OCI-LY7 (cell line): ENCODE data around the gene THAP4. TPM values are rescaled to one million over a fixed set of nuclear protein-coding genes. Genes with fewer than 3 reads are reported as not detected.
"Not testable (repeated sequence)": the region's sequence is repeated elsewhere in the genome, so short reads cannot be mapped to it uniquely, and the experiment has no call there.

ENCODE experiments used
- BruUV-seq: library from RNA; stranded (reverse); fragments of 400-500 nt; replicated peaks from 2 replicates; lab custom pipeline; 2021; lab: Mats Ljungman, UMichigan
- CTCF ChIA-PET: fragments of 300-600 bp; sonication (Branson Sonifier 250); formaldehyde crosslinking; loops from one replicate; lab custom pipeline; 2022; ENCODE audit warnings: antibody characterized with exemption; ENCODE audit not compliant: unreplicated experiment; lab: Charles Lee
- POLR2A ChIA-PET: fragments of 300-600 bp; sonication (Branson Sonifier 250); formaldehyde crosslinking; loops from one replicate; lab custom pipeline; 2022; ENCODE audit warnings: antibody characterized with exemption; lab: Charles Lee
- DNase-seq: peaks from one replicate; pipeline ENCODE4 v3.0.0-alpha.2; 2015; ENCODE audit warnings: low spot score
- H2AFZ ChIP-seq: fragments of 200-600 bp; sonication (generic), shearing (Covaris generic); 2 replicates; pipeline ENCODE4 v1.6.1; 2014; ENCODE audit warnings: mild to moderate bottlenecking, antibody characterized with exemption, low read length, moderate library complexity
- H3K27ac ChIP-seq: fragments of 200-600 bp; sonication (generic); 2 replicates; pipeline ENCODE4 v1.5.1; 2014; ENCODE audit warnings: mixed run types, low read depth, mild to moderate bottlenecking, moderate library complexity, low read length, inconsistent platforms; ENCODE audit not compliant: poor library complexity, severe bottlenecking
- H3K36me3 ChIP-seq: fragments of 200-600 bp; sonication (generic); 2 replicates; pipeline ENCODE4 v1.6.1; 2014; ENCODE audit warnings: mild to moderate bottlenecking, antibody characterized with exemption, low read length, moderate library complexity, mixed read lengths; ENCODE audit not compliant: insufficient read depth
- H3K4me1 ChIP-seq: fragments of 200-600 bp; sonication (generic); 2 replicates; pipeline ENCODE4 v1.5.1; 2014; ENCODE audit warnings: mild to moderate bottlenecking, low read length; ENCODE audit not compliant: insufficient read depth, poor library complexity, severe bottlenecking
- H3K4me2 ChIP-seq: fragments of 200-600 bp; sonication (generic); 2 replicates; pipeline ENCODE4 v1.6.1; 2014; ENCODE audit warnings: mild to moderate bottlenecking, low read length
- H3K4me3 ChIP-seq: fragments of 200-600 bp; sonication (generic); 2 replicates; pipeline ENCODE4 v1.5.1; 2014; ENCODE audit warnings: mild to moderate bottlenecking, low read depth, low read length; ENCODE audit not compliant: poor library complexity, severe bottlenecking
- H3K79me2 ChIP-seq: fragments of 200-600 bp; sonication (generic); 2 replicates; pipeline ENCODE4 v1.6.1; 2016; ENCODE audit warnings: low read depth, mild to moderate bottlenecking, low read length, moderate library complexity, mixed read lengths; ENCODE audit not compliant: insufficient read depth
- H3K9me2 ChIP-seq: fragments of 200-600 bp; sonication (generic); 2 replicates; pipeline ENCODE4 v1.6.1; 2016; ENCODE audit warnings: mild to moderate bottlenecking, low read length, mixed read lengths; ENCODE audit not compliant: insufficient read depth
- H3K9me3 ChIP-seq: fragments of 200-600 bp; sonication (generic); 2 replicates; pipeline ENCODE4 v1.6.1; 2014; ENCODE audit warnings: mild to moderate bottlenecking, mixed run types, low read length, mixed read lengths
- H4K20me1 ChIP-seq: fragments of 200-600 bp; sonication (generic); 2 replicates; pipeline ENCODE4 v1.6.1; 2014; ENCODE audit warnings: mild to moderate bottlenecking, antibody characterized with exemption, low read length, moderate library complexity, mixed read lengths; ENCODE audit not compliant: insufficient read depth
- CTCF ChIP-seq: fragments of 200-600 bp; sonication (generic); conservative IDR thresholded peaks from 2 replicates; pipeline ENCODE4 v1.5.1; 2014; ENCODE audit warnings: mild to moderate bottlenecking, antibody characterized with exemption, low read length, moderate library complexity, mixed read lengths
- EZH2phosphoT487 ChIP-seq: fragments of 200-600 bp; sonication (generic); IDR thresholded peaks from 2 replicates; pipeline ENCODE4 v1.6.1; 2018; ENCODE audit warnings: low read depth, borderline replicate concordance, mild to moderate bottlenecking, mixed run types, antibody characterized with exemption, low read length, moderate library complexity, mixed read lengths
- intact Hi-C: fragments of 100-400 bp; cut with micrococcal nuclease; formaldehyde crosslinking; loops from one replicate; pipeline ENCODE4 v1.10.0; 2022; ENCODE audit not compliant: unreplicated experiment
- total RNA-seq, 2 experiments: library from RNA; depleted of rRNA in 1 of 2; stranded (reverse); fragments of >200 nt in 1 of 2; shearing (Covaris generic) in 1 of 2; gene quantifications; 2 replicates each; pipeline ENCODE4 v1.2.3, GENCODE V29; 2014 to 2022

THAP4 gene
- total RNA-seq, 2 experiments from 2014 or later, result 61.6 to 65.6 TPM

GRCh38 chr2:241590496-241591455 lies 46.2 kb downstream of the THAP4 start:
- H3K79me2 ChIP-seq, H3K4me1 ChIP-seq, H4K20me1 ChIP-seq, H3K9me2 ChIP-seq, DNase-seq, H2AFZ ChIP-seq, BruUV-seq, H3K4me3 ChIP-seq, H3K27ac ChIP-seq, H3K4me2 ChIP-seq, intact Hi-C loops: not testable (repeated sequence)
- Histone ChIP-seq H3K9me3 (peaks cover 20% of the 10 kb centered on the region), H3K36me3 (peaks cover 59% of the 10 kb centered on the region)
- CTCF ChIA-PET, result interaction anchor here (0.6 to 0.7 kb wide), 2 partner anchors 9 to 89 kb away, joined by 3 to 4 read pairs; no protein-coding TSS in a partner anchor
- POLR2A ChIA-PET, result interaction anchor here (0.6 kb wide), 1 partner anchor 11 kb away, joined by 3 read pairs; no protein-coding TSS in a partner anchor

GRCh38 chr2:241589863-241590262 lies 47.1 kb downstream of the THAP4 start:
- not testable (repeated sequence) for H3K4me1 ChIP-seq

GRCh38 chr2:241586564-241587264 lies 50.2 kb downstream of the THAP4 start:
- Histone ChIP-seq H4K20me1 (no peaks in the 10 kb centered on the region), H3K4me2 (no peak overlapping the region), H3K9me3 (peaks cover 23% of the 10 kb centered on the region), H3K27ac (no peak overlapping the region), H3K4me3 (no peak overlapping the region), H2AFZ (no peak overlapping the region), H3K9me2 (no peaks in the 10 kb centered on the region), H3K36me3 (peaks cover 82% of the 10 kb centered on the region), H3K4me1 (no peaks in the 10 kb centered on the region), H3K79me2 (no peaks in the 10 kb centered on the region)
- intact Hi-C loops, result no loop called here
- TF ChIP-seq CTCF (no peak), EZH2phosphoT487 (no peak)
- BruUV-seq, result no TSS peak
- DNase-seq, result no peak
- ChIA-PET CTCF (no interaction called here), POLR2A (no interaction called here)

More at GRCh38 chr2:241589863-241590262, 47.1 kb downstream of the THAP4 start:
- POLR2A ChIA-PET, result interaction anchor here (0.6 kb wide), 1 partner anchor 104 kb away, joined by 3 read pairs; no protein-coding TSS in a partner anchor
- H3K36me3 ChIP-seq, result peaks cover 64% of the 10 kb centered on the region
- H4K20me1 ChIP-seq, H3K9me2 ChIP-seq, BruUV-seq, intact Hi-C loops, H3K27ac ChIP-seq, H3K4me3 ChIP-seq, DNase-seq, H3K4me2 ChIP-seq, H2AFZ ChIP-seq, H3K79me2 ChIP-seq: not testable (repeated sequence)
- CTCF ChIA-PET, result interaction anchor here (0.6 to 0.7 kb wide), 2 partner anchors 10 to 90 kb away, joined by 3 to 4 read pairs; no protein-coding TSS in a partner anchor
- H3K9me3 ChIP-seq, result peaks cover 23% of the 10 kb centered on the region
